PC-3 (cell line): Measurements from ENCODE around the gene ZMIZ1.

Experiments
- CTCF ChIP-seq: fragments of 300-600 bp; sonication (generic); conservative IDR thresholded peaks from 2 replicates; pipeline ENCODE4 v1.5.1; 2017; ENCODE audit warnings: antibody characterized with exemption, low read depth, mild to moderate bottlenecking, low read length
- EZH2 ChIP-seq: fragments of 300-600 bp; sonication (generic); IDR thresholded peaks from one replicate; pipeline ENCODE4 v1.6.1; 2017; ENCODE audit warnings: antibody characterized with exemption, mild to moderate bottlenecking, low read length; ENCODE audit not compliant: unreplicated experiment
- EZH2phosphoT487 ChIP-seq: fragments of 300-600 bp; sonication (generic); IDR thresholded peaks from 2 replicates; pipeline ENCODE4 v1.6.1; 2018; ENCODE audit warnings: mild to moderate bottlenecking, antibody characterized with exemption, low read length, borderline replicate concordance

DNA sequence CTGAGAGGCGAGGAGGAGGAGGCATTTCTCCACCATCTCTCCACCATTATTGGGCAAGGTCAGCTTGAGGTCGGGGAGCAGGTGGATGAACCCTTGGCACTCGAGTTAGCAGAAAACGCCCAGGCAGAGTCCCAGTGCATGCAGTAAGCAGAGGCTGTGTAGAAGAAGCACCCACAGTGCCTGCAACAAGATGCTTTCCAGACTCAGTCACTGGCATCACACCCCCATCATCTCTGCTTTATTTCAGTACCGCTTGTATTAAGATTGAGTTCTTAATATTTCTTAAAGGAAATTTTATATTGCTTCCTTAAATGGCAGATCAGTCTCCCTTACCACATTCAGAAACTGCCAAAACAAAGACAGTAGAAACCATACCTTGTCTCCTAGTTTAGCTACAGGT lies 156.2 kb downstream of the ZMIZ1 start:
- TF ChIP-seq CTCF: no peak
- no peak for TF ChIP-seq EZH2
- TF ChIP-seq EZH2phosphoT487: no peak
